IMR-90 (cell line): ENCODE measurements around the gene CEP104. TPM values are rescaled to one million over a fixed set of nuclear protein-coding genes. Genes with fewer than 3 reads are reported as not detected.

Experiments used
- ATAC-seq: fragments of 200-7000 bp; cut with Tn5 transposase; 2 replicates; pipeline ENCODE4 v1.9.1; 2020; ENCODE audit warnings: low read depth, mild to moderate bottlenecking, moderate library complexity
- BruUV-seq: library from RNA; stranded (reverse); fragments of 400-500 nt; replicated peaks from 2 replicates; lab custom pipeline; 2021; lab: Mats Ljungman, UMichigan
- CTCF ChIA-PET: fragments of 300-600 bp; formaldehyde crosslinking; extraction: SDS; loops from one replicate; lab custom pipeline; 2021; ENCODE audit warnings: antibody characterized with exemption; lab: Yijun Ruan, JAX
- POLR2A ChIA-PET: fragments of 300-600 bp; sonication (Branson Sonifier 250); formaldehyde crosslinking; loops from one replicate; lab custom pipeline; 2022; ENCODE audit warnings: antibody characterized with exemption; ENCODE audit not compliant: unreplicated experiment; lab: Charles Lee
- DNase-seq: peaks from one replicate; pipeline ENCODE4 v3.0.0; 2013
- H2AFZ ChIP-seq: replicated peaks from 2 replicates; pipeline ENCODE3; 2013; ENCODE audit warnings: low read length, mild to moderate bottlenecking; ENCODE audit not compliant: poor library complexity
- H2AK5ac ChIP-seq: 2 replicates; pipeline ENCODE4 v1.6.1; 2013; ENCODE audit warnings: low read depth, low read length, inconsistent platforms
- H2AK9ac ChIP-seq: replicated peaks from 2 replicates; pipeline ENCODE3; 2013; ENCODE audit warnings: mild to moderate bottlenecking, low read depth, low read length, moderate library complexity; ENCODE audit not compliant: poor library complexity
- H2BK120ac ChIP-seq: 2 replicates; pipeline ENCODE4 v1.6.1; 2013; ENCODE audit warnings: low read depth, low read length, inconsistent platforms
- H2BK15ac ChIP-seq: 3 replicates; pipeline ENCODE4 v1.6.1; 2013; ENCODE audit warnings: low read depth, low read length, inconsistent platforms
- H2BK20ac ChIP-seq: 2 replicates; pipeline ENCODE4 v1.6.1; 2013; ENCODE audit warnings: low read depth, mild to moderate bottlenecking, inconsistent platforms, low read length, moderate library complexity
- H2BK5ac ChIP-seq: 2 replicates; pipeline ENCODE4 v1.6.1; 2013; ENCODE audit warnings: mild to moderate bottlenecking, low read depth, low read length, inconsistent platforms; ENCODE audit not compliant: poor library complexity, severe bottlenecking
- H3K14ac ChIP-seq: replicated peaks from 2 replicates; pipeline ENCODE4 v1.6.1; 2013; ENCODE audit warnings: low read depth, low read length, inconsistent platforms
- H3K18ac ChIP-seq: 2 replicates; pipeline ENCODE4 v1.6.1; 2013; ENCODE audit warnings: low read depth, low read length, control low read depth
- H3K23ac ChIP-seq: 2 replicates; pipeline ENCODE4 v1.6.1; 2013; ENCODE audit warnings: low read depth, low read length, inconsistent platforms
- H3K27ac ChIP-seq: 2 replicates; pipeline ENCODE4 v1.5.1; 2013; ENCODE audit warnings: mild to moderate bottlenecking, control low read depth, low read length; ENCODE audit not compliant: insufficient read depth
- H3K27me3 ChIP-seq: 2 replicates; pipeline ENCODE4 v1.6.1; 2013; ENCODE audit warnings: low read length; ENCODE audit not compliant: control insufficient read depth, insufficient read depth
- H3K36me3 ChIP-seq: 2 replicates; pipeline ENCODE4 v1.6.1; 2013; ENCODE audit warnings: low read length, mixed read lengths; ENCODE audit not compliant: control insufficient read depth, insufficient read depth
- H3K4ac ChIP-seq: 2 replicates; pipeline ENCODE4 v1.6.1; 2013; ENCODE audit warnings: low read depth, low read length, inconsistent platforms
- H3K4me1 ChIP-seq: 2 replicates; pipeline ENCODE4 v1.6.1; 2013; ENCODE audit warnings: low read length, mixed read lengths; ENCODE audit not compliant: control insufficient read depth, insufficient read depth
- H3K4me2 ChIP-seq: 2 replicates; pipeline ENCODE4 v1.6.1; 2013; ENCODE audit warnings: low read depth, mild to moderate bottlenecking, control low read depth, low read length, moderate library complexity
- H3K4me3 ChIP-seq: 2 replicates; pipeline ENCODE4 v1.5.1; 2013; ENCODE audit warnings: low read depth, mild to moderate bottlenecking, control low read depth, low read length, moderate library complexity; ENCODE audit not compliant: insufficient read depth
- H3K56ac ChIP-seq: 2 replicates; pipeline ENCODE4 v1.6.1; 2013; ENCODE audit warnings: low read length, inconsistent platforms; ENCODE audit not compliant: insufficient read depth; ENCODE audit errors: extremely low read depth
- H3K79me1 ChIP-seq, 2 experiments: 2 replicates each; pipeline ENCODE4 v1.6.1; 2013; ENCODE audit warnings: low read length in 2 of 2, inconsistent platforms in 1 of 2, low read depth in 1 of 2
- H3K9ac ChIP-seq: 2 replicates; pipeline ENCODE4 v1.6.1; 2013; ENCODE audit warnings: low read depth, low read length, control low read depth
- H3K9me1 ChIP-seq: 2 replicates; pipeline ENCODE4 v1.6.1; 2013; ENCODE audit warnings: low read length, inconsistent platforms; ENCODE audit not compliant: insufficient read depth
- H3K9me3 ChIP-seq: 2 replicates; pipeline ENCODE4 v1.6.1; 2013; ENCODE audit warnings: low read length; ENCODE audit not compliant: control insufficient read depth, insufficient read depth
- H4K20me1 ChIP-seq: 2 replicates; pipeline ENCODE4 v1.6.1; 2013; ENCODE audit warnings: low read length, inconsistent platforms; ENCODE audit not compliant: insufficient read depth
- H4K5ac ChIP-seq: 2 replicates; pipeline ENCODE4 v1.6.1; 2013; ENCODE audit warnings: mild to moderate bottlenecking, low read depth, low read length, control low read depth
- H4K8ac ChIP-seq, 2 experiments: 2 replicates each; pipeline ENCODE4 v1.6.1; 2013; ENCODE audit warnings: low read depth in 2 of 2, low read length in 2 of 2, control low read depth in 1 of 2, inconsistent platforms in 1 of 2
- H4K91ac ChIP-seq: 2 replicates; pipeline ENCODE4 v1.6.1; 2013; ENCODE audit warnings: low read depth, low read length, inconsistent platforms; ENCODE audit not compliant: insufficient read depth
- NFE2L2 ChIP-seq: fragments of 150-350 bp; IDR thresholded peaks from 2 replicates; pipeline ENCODE4 v1.6.1; 2016; ENCODE audit warnings: low read depth, mild to moderate bottlenecking, low read length
- POLR2A ChIP-seq: IDR thresholded peaks from 2 replicates; pipeline ENCODE4 v1.6.1; 2012; ENCODE audit warnings: mild to moderate bottlenecking, low read depth, low read length
- RFX5 ChIP-seq: IDR thresholded peaks from 2 replicates; pipeline ENCODE4 v1.8.0; 2012; ENCODE audit warnings: low read depth, mild to moderate bottlenecking, low read length, moderate library complexity
- WGBS, 2 experiments: methylation state at CpG; one replicate each; pipeline versions ENCODE4 v1.1.5 to v1.1.7; 2013; ENCODE audit warnings: missing lambda C conversion rate in 2 of 2; ENCODE audit not compliant: insufficient read length in 1 of 2; ENCODE audit errors: extremely low coverage in 2 of 2; 5-methylcytosine and 5-hydroxymethylcytosine counted together
- dilution Hi-C: fragments of 300-500 bp; cut with HindIII; formaldehyde crosslinking; loops from one replicate; pipeline ENCODE4 v1.14.3; 2018; ENCODE audit warnings: low sequenced_read_pairs; ENCODE audit not compliant: unreplicated experiment
- in situ Hi-C: fragments of 300-500 bp; cut with MboI; formaldehyde crosslinking; loops from 3 replicates; pipeline ENCODE4 v1.14.3; 2019; ENCODE audit warnings: low sequenced_read_pairs, inconsistent platforms, mixed read lengths
- intact Hi-C: fragments of 100-400 bp; cut with micrococcal nuclease; formaldehyde crosslinking; loops from 2 replicates; pipeline ENCODE4 v1.10.0; 2022
- polyA plus RNA-seq, 3 experiments: library from polyadenylated mRNA; depleted of rRNA; stranded (reverse); fragments of >200 nt; gene quantifications; 2 replicates each; pipeline ENCODE4 v1.2.3, GENCODE V29; 2012; ENCODE audit warnings: low replicate concordance in 1 of 3
- total RNA-seq: library from RNA; depleted of rRNA; stranded (reverse); fragments of >200 nt; gene quantifications from 2 replicates; pipeline ENCODE4 v1.2.3, GENCODE V29; 2012

CEP104 gene
- total and polyA plus RNA-seq, 2 of the 4 experiments (the other 2 are of a cell fraction), result 14.3 to 17.5 TPM

DNA sequence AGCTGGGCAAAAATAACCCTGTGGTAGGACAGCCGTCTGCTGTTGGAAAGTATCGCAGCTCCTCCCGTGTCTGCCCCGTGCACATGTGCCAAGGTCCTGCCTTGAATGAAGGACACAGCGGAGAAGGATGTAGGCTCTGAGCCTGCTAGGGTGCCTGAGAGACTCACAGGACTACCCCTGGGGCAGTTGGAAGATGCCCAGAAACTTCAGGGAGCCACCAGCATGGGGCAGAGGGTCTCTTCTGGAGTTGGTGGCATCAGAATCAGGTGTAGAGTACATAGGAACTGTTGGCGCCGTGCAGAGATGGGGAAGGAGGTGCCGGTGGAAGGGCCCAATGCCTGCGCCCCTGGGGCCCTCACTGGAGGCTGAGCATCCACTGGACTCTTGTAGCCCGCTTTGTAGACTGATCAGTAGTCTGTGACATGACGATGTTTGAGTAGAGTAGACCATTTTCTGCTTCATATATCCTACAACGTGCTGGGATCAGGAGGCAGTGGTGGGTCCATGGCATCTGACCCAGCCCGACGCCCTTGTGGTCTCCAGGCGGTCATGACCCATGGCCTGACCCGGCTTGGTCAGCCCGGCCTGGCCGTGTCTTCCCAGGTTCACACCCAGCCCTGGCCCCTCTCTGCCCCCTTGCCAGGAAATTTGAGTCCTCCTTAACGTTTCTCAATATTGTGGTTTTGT, 48.4 kb upstream of the CEP104 start:
- H2BK120ac ChIP-seq, result no peak overlapping the region
- no peak overlapping the region for H4K8ac ChIP-seq
- ATAC-seq (no peak), DNase-seq (no peak)
- no peak overlapping the region for H3K27ac ChIP-seq
- no peaks in the 10 kb centered on the region for H3K36me3 ChIP-seq
- intact Hi-C loops (no loop called here), dilution Hi-C loops (no loop called here), in situ Hi-C loops (loop anchor here (25.0 kb wide), 1 partner anchor 2007 kb away; no protein-coding TSS in a partner anchor)
- no peak overlapping the region for H3K9ac ChIP-seq
- no peaks in the 10 kb centered on the region; the same call in 1 of the 2 replicates for H3K27me3 ChIP-seq
- H3K14ac ChIP-seq, result no peak overlapping the region
- no peak overlapping the region for H4K91ac ChIP-seq
- no peak overlapping the region for H2BK15ac ChIP-seq
- H2BK5ac ChIP-seq, result no peak overlapping the region
- H3K9me1 ChIP-seq, result no peaks in the 10 kb centered on the region; the same call in 1 of the 2 replicates
- no peak overlapping the region for H3K56ac ChIP-seq
- no peaks in the 10 kb centered on the region for H3K4me1 ChIP-seq
- no peak overlapping the region for H2AFZ ChIP-seq
- no peak overlapping the region for H4K5ac ChIP-seq
- no peak overlapping the region for H3K4me2 ChIP-seq
- no peak overlapping the region for H3K18ac ChIP-seq
- ChIA-PET POLR2A (no interaction called here), CTCF (no interaction called here)
- H2BK20ac ChIP-seq, result no peak overlapping the region
- 37% methylated on average over 2 of the region's 19 CpGs; no CpG with 5 or more reads in 1 of the 2 experiments for WGBS, 2 experiments
- TF ChIP-seq NFE2L2 (no peak), POLR2A (no peak), RFX5 (no peak)
- H3K9me3 ChIP-seq, result no peaks in the 10 kb centered on the region
- no peak overlapping the region for H2AK9ac ChIP-seq
- no peak overlapping the region for H3K23ac ChIP-seq
- H3K79me1 ChIP-seq, result no peaks in the 10 kb centered on the region
- H3K4me3 ChIP-seq, result no peak overlapping the region
- BruUV-seq, result no TSS peak
- H3K4ac ChIP-seq, result no peak overlapping the region
- no peak overlapping the region for H2AK5ac ChIP-seq
- no peaks in the 10 kb centered on the region for H4K20me1 ChIP-seq
